Loucy (cell line): ENCODE measurements around the gene TMSB4X.
"Not testable (repeated sequence)": the region's sequence is repeated elsewhere in the genome, so short reads cannot be mapped to it uniquely, and the experiment has no call there.

Source experiments
- H2AFZ ChIP-seq: fragments of 200-600 bp; sonication (generic); 2 replicates; pipeline ENCODE4 v1.6.0; 2016; ENCODE audit warnings: antibody characterized with exemption, mild to moderate bottlenecking, low read length, moderate library complexity
- H3F3A ChIP-seq: fragments of 200-600 bp; 2 replicates; pipeline ENCODE4 v1.6.0; 2016; ENCODE audit warnings: antibody characterized with exemption, low read depth, mild to moderate bottlenecking
- H3K27me3 ChIP-seq: fragments of 200-600 bp; sonication (generic); 2 replicates; pipeline ENCODE4 v1.6.1; 2014; ENCODE audit warnings: low read length, mild to moderate bottlenecking; ENCODE audit not compliant: insufficient read depth, poor library complexity, severe bottlenecking
- H3K36me3 ChIP-seq: fragments of 200-600 bp; sonication (generic); 2 replicates; pipeline ENCODE4 v1.6.1; 2016; ENCODE audit warnings: low read length; ENCODE audit not compliant: insufficient read depth
- H3K4me1 ChIP-seq: fragments of 200-600 bp; sonication (generic); 2 replicates; pipeline ENCODE4 v1.5.1; 2014; ENCODE audit warnings: low read length, mild to moderate bottlenecking; ENCODE audit not compliant: insufficient read depth, poor library complexity, severe bottlenecking
- H3K4me2 ChIP-seq: fragments of 200-600 bp; sonication (generic); 2 replicates; pipeline ENCODE4 v1.6.0; 2014; ENCODE audit warnings: antibody characterized with exemption, low read length, low read depth, mild to moderate bottlenecking; ENCODE audit not compliant: poor library complexity, severe bottlenecking
- H3K4me3 ChIP-seq: fragments of 200-600 bp; sonication (generic); 2 replicates; pipeline ENCODE4 v1.5.1; 2014; ENCODE audit warnings: low read length, mild to moderate bottlenecking, mixed read lengths; ENCODE audit not compliant: poor library complexity, severe bottlenecking
- H3K79me2 ChIP-seq: fragments of 200-600 bp; sonication (generic); 2 replicates; pipeline ENCODE4 v1.6.1; 2014; ENCODE audit warnings: low read length; ENCODE audit not compliant: insufficient read depth
- H3K9ac ChIP-seq: fragments of 200-600 bp; sonication (generic); 2 replicates; pipeline ENCODE4 v1.6.0; 2014; ENCODE audit warnings: mild to moderate bottlenecking, low read depth, low read length, moderate library complexity; ENCODE audit not compliant: poor library complexity, severe bottlenecking
- H3K9me2 ChIP-seq: fragments of 200-600 bp; sonication (generic); replicated peaks from 2 replicates; pipeline ENCODE4 v1.6.1; 2016; ENCODE audit warnings: low read depth, low read length, mixed read lengths
- H3K9me3 ChIP-seq: fragments of 200-600 bp; sonication (generic); 2 replicates; pipeline ENCODE4 v1.6.1; 2014; ENCODE audit warnings: mild to moderate bottlenecking, antibody characterized with exemption, low read length, low read depth; ENCODE audit not compliant: insufficient read depth
- H4K20me1 ChIP-seq: fragments of 200-600 bp; sonication (generic); 2 replicates; pipeline ENCODE4 v1.6.0; 2014; ENCODE audit warnings: antibody characterized with exemption, low read length, mild to moderate bottlenecking; ENCODE audit not compliant: insufficient read depth, poor library complexity, severe bottlenecking
- EZH2phosphoT487 ChIP-seq: fragments of 200-600 bp; IDR thresholded peaks from 2 replicates; pipeline ENCODE4 v1.6.1; 2018; ENCODE audit warnings: antibody characterized with exemption, mild to moderate bottlenecking, moderate library complexity, borderline replicate concordance
- TF ChIP-seq, protein P1 (sequence below): fragments of 200-600 bp; sonication (generic); conservative IDR thresholded peaks from 2 replicates; pipeline ENCODE4 v1.5.1; 2014; ENCODE audit warnings: mild to moderate bottlenecking, antibody characterized with exemption, low read length

Gene TMSB4X

DNA sequence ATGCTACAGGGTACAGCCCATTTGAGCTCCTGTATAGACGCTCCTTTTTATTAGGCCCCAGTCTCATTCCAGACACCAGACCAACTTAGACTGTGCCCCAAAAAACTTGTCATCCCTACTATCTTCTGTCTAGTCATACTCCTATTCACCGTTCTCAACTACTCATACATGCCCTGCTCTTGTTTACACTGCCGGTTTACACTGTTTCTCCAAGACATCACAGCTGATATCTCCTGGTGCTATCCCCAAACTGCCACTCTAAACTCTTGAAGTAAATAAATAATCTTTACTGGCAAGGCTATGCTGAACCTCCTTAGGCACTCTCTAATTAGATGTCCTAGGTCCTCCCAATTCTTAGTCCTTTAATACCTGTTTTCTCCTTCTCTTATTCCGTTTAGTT lies 30.5 kb upstream of the TMSB4X start:
- H3K36me3 ChIP-seq, H3K4me2 ChIP-seq, H2AFZ ChIP-seq, H3K4me3 ChIP-seq, H3K9me2 ChIP-seq, H3K9ac ChIP-seq, H3K27me3 ChIP-seq, H3K9me3 ChIP-seq, H4K20me1 ChIP-seq, H3F3A ChIP-seq: not testable (repeated sequence)
- Histone ChIP-seq H3K79me2 (peaks cover 23% of the 10 kb centered on the region), H3K4me1 (peaks cover 21% of the 10 kb centered on the region)

DNA sequence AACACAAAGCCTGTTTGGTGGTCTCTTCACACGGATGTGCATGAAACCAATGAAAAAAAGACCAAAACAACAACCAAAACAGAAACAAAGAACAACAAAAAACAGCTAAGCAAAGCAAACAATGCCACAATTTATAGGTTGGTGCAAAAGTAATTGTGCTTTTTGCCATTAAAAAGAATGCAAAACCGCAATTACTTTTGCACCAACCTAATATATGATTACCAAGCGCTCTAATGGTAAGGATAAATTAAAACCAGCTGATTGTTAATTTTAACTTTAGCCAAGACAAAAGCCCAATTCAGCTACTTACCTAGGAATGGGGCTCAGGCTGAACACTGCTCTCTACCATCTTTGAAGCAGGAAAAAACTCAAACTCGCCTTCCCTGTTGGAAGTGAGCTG lies 29.4 kb upstream of the TMSB4X start:
- H3K4me1 ChIP-seq: peaks cover 31% of the 10 kb centered on the region
- H3K4me3 ChIP-seq: no peak overlapping the region
- no peaks in the 10 kb centered on the region for H4K20me1 ChIP-seq
- no peaks in the 10 kb centered on the region for H3F3A ChIP-seq
- no peaks in the 10 kb centered on the region for H3K36me3 ChIP-seq
- H3K79me2 ChIP-seq: peaks cover 32% of the 10 kb centered on the region
- H3K9me2 ChIP-seq: no peaks in the 10 kb centered on the region
- TF ChIP-seq EZH2phosphoT487: no peak
- TF ChIP-seq, protein P1, sequence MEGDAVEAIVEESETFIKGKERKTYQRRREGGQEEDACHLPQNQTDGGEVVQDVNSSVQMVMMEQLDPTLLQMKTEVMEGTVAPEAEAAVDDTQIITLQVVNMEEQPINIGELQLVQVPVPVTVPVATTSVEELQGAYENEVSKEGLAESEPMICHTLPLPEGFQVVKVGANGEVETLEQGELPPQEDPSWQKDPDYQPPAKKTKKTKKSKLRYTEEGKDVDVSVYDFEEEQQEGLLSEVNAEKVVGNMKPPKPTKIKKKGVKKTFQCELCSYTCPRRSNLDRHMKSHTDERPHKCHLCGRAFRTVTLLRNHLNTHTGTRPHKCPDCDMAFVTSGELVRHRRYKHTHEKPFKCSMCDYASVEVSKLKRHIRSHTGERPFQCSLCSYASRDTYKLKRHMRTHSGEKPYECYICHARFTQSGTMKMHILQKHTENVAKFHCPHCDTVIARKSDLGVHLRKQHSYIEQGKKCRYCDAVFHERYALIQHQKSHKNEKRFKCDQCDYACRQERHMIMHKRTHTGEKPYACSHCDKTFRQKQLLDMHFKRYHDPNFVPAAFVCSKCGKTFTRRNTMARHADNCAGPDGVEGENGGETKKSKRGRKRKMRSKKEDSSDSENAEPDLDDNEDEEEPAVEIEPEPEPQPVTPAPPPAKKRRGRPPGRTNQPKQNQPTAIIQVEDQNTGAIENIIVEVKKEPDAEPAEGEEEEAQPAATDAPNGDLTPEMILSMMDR: no peak
- no peaks in the 10 kb centered on the region for H3K27me3 ChIP-seq
- no peak overlapping the region for H2AFZ ChIP-seq
- no peaks in the 10 kb centered on the region for H3K9me3 ChIP-seq
- no peak overlapping the region for H3K9ac ChIP-seq
- H3K4me2 ChIP-seq: no peak overlapping the region

DNA sequence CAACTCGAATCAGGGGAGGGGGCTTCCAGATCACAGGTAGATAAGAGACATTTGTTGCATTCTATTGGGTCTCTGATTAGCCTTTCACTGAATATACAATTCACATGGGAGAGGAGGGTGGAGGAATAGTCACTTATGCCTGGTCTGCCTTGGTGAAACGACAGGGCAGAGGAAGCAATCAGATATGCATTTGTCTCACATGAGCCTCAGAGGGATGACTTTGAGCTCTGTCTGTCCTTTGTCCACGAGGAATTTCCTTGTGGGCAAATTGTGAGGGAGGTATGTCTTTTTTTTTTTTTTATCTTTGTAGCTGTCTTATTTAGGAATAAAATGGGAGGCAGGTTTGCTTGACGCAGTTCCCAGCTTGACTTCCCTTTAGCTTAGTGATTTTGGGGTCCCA lies 28.5 kb upstream of the TMSB4X start:
- no peak overlapping the region for H2AFZ ChIP-seq
- no peaks in the 10 kb centered on the region for H4K20me1 ChIP-seq
- no peaks in the 10 kb centered on the region for H3K9me3 ChIP-seq
- no peaks in the 10 kb centered on the region for H3F3A ChIP-seq
- H3K4me3 ChIP-seq: no peak overlapping the region
- H3K4me1 ChIP-seq: peaks cover 35% of the 10 kb centered on the region
- H3K27me3 ChIP-seq: no peaks in the 10 kb centered on the region
- no peaks in the 10 kb centered on the region for H3K36me3 ChIP-seq
- H3K9me2 ChIP-seq: no peaks in the 10 kb centered on the region
- H3K79me2 ChIP-seq: peaks cover 40% of the 10 kb centered on the region
- no peak overlapping the region for H3K4me2 ChIP-seq
- TF ChIP-seq EZH2phosphoT487: no peak
- TF ChIP-seq, protein P1: no peak
- H3K9ac ChIP-seq: no peak overlapping the region

- peak overlapping the region; percentile 65 for H3K4me2 ChIP-seq
- H3K27me3 ChIP-seq: no peaks in the 10 kb centered on the region
- no peaks in the 10 kb centered on the region for H4K20me1 ChIP-seq
- peaks cover 45% of the 10 kb centered on the region for H3K79me2 ChIP-seq
- TF ChIP-seq EZH2phosphoT487: no peak
- TF ChIP-seq, protein P1: peak; percentile 97
- peaks cover 35% of the 10 kb centered on the region for H3K4me1 ChIP-seq
- peak overlapping the region; percentile 29; the same call in 1 of the 2 replicates for H2AFZ ChIP-seq
- no peaks in the 10 kb centered on the region for H3F3A ChIP-seq
- peak overlapping the region; percentile 47 for H3K4me3 ChIP-seq
- H3K9me2 ChIP-seq: no peaks in the 10 kb centered on the region
- H3K9ac ChIP-seq: peak overlapping the region; percentile 71
- no peaks in the 10 kb centered on the region for H3K36me3 ChIP-seq
- no peaks in the 10 kb centered on the region for H3K9me3 ChIP-seq
Observed at GRCh38 chrX:12946838-12947544, 27.9 kb upstream of the TMSB4X start.
